Measurements from ENCODE around the gene DPP6. TPM values are rescaled to one million over a fixed set of nuclear protein-coding genes. Genes with fewer than 3 reads are reported as not detected.

DPP6 gene
- total RNA-seq, 1 donor from 2014 or later = not detected

DNA sequence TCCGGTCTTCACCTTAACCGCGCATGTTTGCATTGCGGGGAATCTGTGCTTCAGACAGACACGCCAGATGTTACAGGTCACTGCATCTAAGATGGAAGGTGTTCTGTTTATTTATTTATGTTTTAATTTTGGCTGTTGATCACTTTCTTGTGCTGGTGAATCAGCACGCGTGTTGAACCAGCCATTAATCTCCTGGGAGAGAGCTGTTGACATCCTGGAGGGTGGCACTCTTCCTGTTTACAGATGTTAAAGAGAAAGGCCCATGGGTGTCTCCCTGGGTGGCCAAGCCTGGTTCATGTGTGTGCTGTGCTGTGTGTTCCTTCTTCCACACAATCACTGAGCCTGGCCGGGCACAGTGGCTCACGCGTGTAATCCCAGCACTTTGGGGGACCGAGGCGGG, 595.4 kb downstream of the DPP6 start:
- peaks cover 7% of the 10 kb centered on the region for H3K9me3 Mint-ChIP-seq
- ChIA-PET POLR2A (no interaction called here), CTCF (no interaction called here)
- no peaks in the 10 kb centered on the region for H3K4me1 Mint-ChIP-seq
- H3K27ac Mint-ChIP-seq = no peak overlapping the region
- H3K27me3 Mint-ChIP-seq = no peaks in the 10 kb centered on the region
- H3K36me3 Mint-ChIP-seq (ENCODE audit: low read depth) = no peaks in the 10 kb centered on the region
- H3K4me3 Mint-ChIP-seq = no peak overlapping the region
- TF ChIP-seq, protein P1, sequence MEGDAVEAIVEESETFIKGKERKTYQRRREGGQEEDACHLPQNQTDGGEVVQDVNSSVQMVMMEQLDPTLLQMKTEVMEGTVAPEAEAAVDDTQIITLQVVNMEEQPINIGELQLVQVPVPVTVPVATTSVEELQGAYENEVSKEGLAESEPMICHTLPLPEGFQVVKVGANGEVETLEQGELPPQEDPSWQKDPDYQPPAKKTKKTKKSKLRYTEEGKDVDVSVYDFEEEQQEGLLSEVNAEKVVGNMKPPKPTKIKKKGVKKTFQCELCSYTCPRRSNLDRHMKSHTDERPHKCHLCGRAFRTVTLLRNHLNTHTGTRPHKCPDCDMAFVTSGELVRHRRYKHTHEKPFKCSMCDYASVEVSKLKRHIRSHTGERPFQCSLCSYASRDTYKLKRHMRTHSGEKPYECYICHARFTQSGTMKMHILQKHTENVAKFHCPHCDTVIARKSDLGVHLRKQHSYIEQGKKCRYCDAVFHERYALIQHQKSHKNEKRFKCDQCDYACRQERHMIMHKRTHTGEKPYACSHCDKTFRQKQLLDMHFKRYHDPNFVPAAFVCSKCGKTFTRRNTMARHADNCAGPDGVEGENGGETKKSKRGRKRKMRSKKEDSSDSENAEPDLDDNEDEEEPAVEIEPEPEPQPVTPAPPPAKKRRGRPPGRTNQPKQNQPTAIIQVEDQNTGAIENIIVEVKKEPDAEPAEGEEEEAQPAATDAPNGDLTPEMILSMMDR (IDR thresholded peaks at IDR 0.05) = no peak
- intact Hi-C loops (cut with micrococcal nuclease) = no loop called here
- no peak for ATAC-seq (ENCODE audit: low read depth)
- DNase-seq = no peak

DNA sequence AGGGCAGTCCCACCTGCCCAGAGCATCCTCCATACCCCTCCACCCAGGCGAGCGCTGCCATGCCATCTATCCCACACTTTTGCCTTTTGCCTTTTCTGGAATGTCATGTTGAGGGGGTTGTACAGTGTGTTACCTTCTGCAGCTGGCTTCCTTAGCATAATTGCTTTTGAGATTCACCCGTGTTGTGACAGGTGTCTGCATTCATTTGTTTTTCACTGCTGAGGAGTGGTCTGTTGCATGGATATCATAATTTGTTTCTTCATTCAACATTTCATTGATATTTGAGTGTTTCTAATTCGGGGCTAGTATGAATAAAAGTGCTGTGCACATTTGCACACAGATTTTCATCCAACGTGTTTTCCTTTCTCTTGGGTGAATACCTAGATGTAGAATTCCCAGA, 596.8 kb downstream of the DPP6 start:
- POLR2A ChIA-PET = no interaction called here
- Mint-ChIP-seq H3K4me1 (no peaks in the 10 kb centered on the region), H3K27me3 (no peaks in the 10 kb centered on the region), H3K4me3 (no peak overlapping the region), H3K9me3 (peaks cover 7% of the 10 kb centered on the region), H3K27ac (no peak overlapping the region), H3K36me3 (ENCODE audit: low read depth) (no peaks in the 10 kb centered on the region)
- CTCF ChIA-PET = no interaction called here
- TF ChIP-seq, protein P1 (IDR thresholded peaks at IDR 0.05) = no peak
- DNase-seq (no peak), ATAC-seq (ENCODE audit: low read depth) (no peak)
- intact Hi-C loops (cut with micrococcal nuclease) = no loop called here

DNA sequence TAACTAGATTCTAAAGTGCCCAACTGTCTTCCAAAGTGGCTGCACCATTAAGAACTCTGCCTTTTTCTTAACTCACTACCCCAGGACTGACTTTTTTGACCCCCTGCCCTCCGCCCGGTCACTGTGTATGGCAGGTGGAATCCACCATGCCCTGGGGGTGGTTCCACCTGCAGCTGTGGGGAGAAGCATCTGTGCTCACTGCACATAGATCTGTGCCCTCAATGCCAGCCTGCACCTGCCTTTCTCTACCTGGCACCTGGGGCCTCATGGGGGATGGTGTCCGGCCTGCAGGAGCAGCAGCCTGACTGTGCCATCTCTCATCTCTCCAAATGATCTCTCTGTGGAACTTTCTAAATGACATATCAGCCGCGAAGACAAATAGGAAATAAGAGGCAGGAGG, 597.2 kb downstream of the DPP6 start:
- ChIA-PET POLR2A (no interaction called here), CTCF (no interaction called here)
- H3K36me3 Mint-ChIP-seq (ENCODE audit: low read depth) = no peaks in the 10 kb centered on the region
- no peaks in the 10 kb centered on the region for H3K4me1 Mint-ChIP-seq
- no peaks in the 10 kb centered on the region for H3K27me3 Mint-ChIP-seq
- no peak overlapping the region for H3K4me3 Mint-ChIP-seq
- DNase-seq (no peak), ATAC-seq (ENCODE audit: low read depth) (no peak)
- TF ChIP-seq, protein P1 (IDR thresholded peaks at IDR 0.05) = no peak
- intact Hi-C loops (cut with micrococcal nuclease) = no loop called here
- H3K27ac Mint-ChIP-seq = no peak overlapping the region
- H3K9me3 Mint-ChIP-seq = peaks cover 7% of the 10 kb centered on the region

DNA sequence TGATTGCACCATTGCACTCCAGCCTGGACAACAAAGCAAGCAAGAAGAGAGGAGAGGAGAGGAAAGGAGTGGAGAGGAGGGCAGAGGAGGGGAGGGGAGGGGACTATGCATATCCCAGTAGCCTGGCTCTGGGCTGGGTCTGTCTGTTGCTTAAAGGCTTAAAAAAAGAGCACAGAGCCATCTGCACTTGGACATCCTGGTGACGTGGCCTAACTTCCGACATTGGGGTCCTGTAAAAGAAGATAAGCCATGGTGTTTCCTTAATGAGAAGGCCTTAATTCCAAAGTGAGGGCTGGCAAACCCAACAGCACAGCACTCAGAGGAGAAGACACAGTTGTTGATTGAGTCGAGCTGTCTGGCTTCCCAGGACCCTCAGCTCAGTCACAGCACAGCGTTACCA, 598.1 kb downstream of the DPP6 start:
- CTCF ChIA-PET = no interaction called here
- no peaks in the 10 kb centered on the region for H3K4me1 Mint-ChIP-seq

DNA sequence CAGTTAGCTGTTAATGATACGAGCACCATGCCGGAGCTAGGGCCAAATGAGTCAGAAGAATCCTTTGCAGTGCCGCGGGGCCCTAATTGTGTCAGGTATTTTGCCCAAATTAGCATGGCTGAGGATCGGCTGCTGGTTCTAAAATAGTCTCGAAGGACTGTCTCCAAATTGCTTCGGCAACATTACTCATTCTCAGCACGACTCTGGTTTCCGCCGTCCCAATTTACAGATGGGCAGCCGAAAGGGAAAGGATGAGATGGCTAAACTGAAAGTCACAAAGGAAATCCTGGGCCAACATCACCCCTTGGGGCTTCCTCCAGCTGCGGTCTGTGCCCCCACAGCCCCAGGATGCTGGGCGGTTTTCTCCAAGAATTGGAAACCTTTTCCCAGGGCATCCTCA, 599.3 kb downstream of the DPP6 start:
- Mint-ChIP-seq H3K27ac (no peak overlapping the region), H3K9me3 (peaks cover 5% of the 10 kb centered on the region), H3K36me3 (ENCODE audit: low read depth) (no peaks in the 10 kb centered on the region), H3K4me3 (no peak overlapping the region), H3K4me1 (no peaks in the 10 kb centered on the region), H3K27me3 (no peaks in the 10 kb centered on the region)
- intact Hi-C loops (cut with micrococcal nuclease) = no loop called here
- ATAC-seq (ENCODE audit: low read depth) = no peak
- CTCF ChIA-PET = no interaction called here
- TF ChIP-seq, protein P1 (IDR thresholded peaks at IDR 0.05) = no peak
- DNase-seq = no peak
- POLR2A ChIA-PET = no interaction called here

More for the DNA sequence above, 598.1 kb downstream of the DPP6 start:
- no peak overlapping the region for H3K4me3 Mint-ChIP-seq
- ATAC-seq (ENCODE audit: low read depth) = no peak
- H3K27ac Mint-ChIP-seq = no peak overlapping the region
- H3K36me3 Mint-ChIP-seq (ENCODE audit: low read depth) = no peaks in the 10 kb centered on the region
- TF ChIP-seq, protein P1 (IDR thresholded peaks at IDR 0.05) = no peak
- intact Hi-C loops (cut with micrococcal nuclease) = no loop called here
- peaks cover 6% of the 10 kb centered on the region for H3K9me3 Mint-ChIP-seq
- H3K27me3 Mint-ChIP-seq = no peaks in the 10 kb centered on the region
- no peak for DNase-seq
- POLR2A ChIA-PET = no interaction called here

Measured in activated B cell treated with CpG ODN at 0.5 μM for 24 hours (primary cell).